ENCODE measurements around the gene F7.

GRCh38 chr13:113106711-113107351 lies 1.2 kb downstream of the F7 start:
- no peak for TF ChIP-seq CTCF (IDR thresholded peaks at IDR 0.05)
- no peak for TF ChIP-seq POLR2AphosphoS5 (IDR thresholded peaks at IDR 0.05)
